Pancreas (tissue), 10 donors: ENCODE measurements around the gene YY1. TPM values are rescaled to one million over a fixed set of nuclear protein-coding genes. Genes with fewer than 3 reads are reported as not detected.

Experiments
- ATAC-seq, 4 donors: fragments of 200-7000 bp; cut with Tn5 transposase; one replicate each; pipeline versions ENCODE4 v1.8.0 to v1.9.1; 2020; ENCODE audit warnings: mild to moderate bottlenecking in 4 of 4, moderate library complexity in 4 of 4
- DNase-seq, 6 donors: peaks; one replicate each; pipeline ENCODE4 v3.0.0-alpha.2; 2020
- FAIRE-seq: peaks from 2 replicates; lab custom pipeline; 2012; peaks lifted over from hg19 to GRCh38; lab: Jason Lieb, UNC
- H3K27ac ChIP-seq, 4 donors: fragments of 200-600 bp; sonication (generic); 1 replicate in 3 of 4; 2 replicates in 1 of 4; pipeline versions ENCODE4 v1.5.0 to v1.8.0; 2020
- H3K27me3 ChIP-seq, 4 donors: fragments of 200-600 bp; one replicate each; pipeline ENCODE4 v1.8.0; 2021
- H3K36me3 ChIP-seq, 3 donors: fragments of 200-600 bp; sonication (generic) in 1 of 3; one replicate each; pipeline versions ENCODE4 v1.5.0 to v1.8.0; 2020 to 2021
- H3K4me1 ChIP-seq, 3 donors: fragments of 200-600 bp; one replicate each; pipeline ENCODE4 v1.8.0; 2021
- H3K4me3 ChIP-seq, 4 donors: fragments of 200-600 bp; sonication (generic) in 2 of 4; one replicate each; pipeline versions ENCODE4 v1.5.0 to v1.8.0; 2020 to 2021
- H3K9me3 ChIP-seq, 4 donors: fragments of 200-600 bp; one replicate each; pipeline ENCODE4 v1.8.0; 2021
- CTCF ChIP-seq, 4 donors: fragments of 200-600 bp; sonication (generic) in 3 of 4; IDR thresholded peaks; one replicate each; pipeline versions ENCODE4 v1.5.0 to v1.8.0; 2021; ENCODE audit warnings: antibody characterized with exemption in 4 of 4
- WGBS, 2 donors: extraction: QIAGEN DNeasy Blood & Tissue Kit; methylation state at CpG; one replicate each; pipeline ENCODE4 v1.1.7; 2013; 5-methylcytosine and 5-hydroxymethylcytosine counted together
- intact Hi-C, 3 donors: fragments of 100-400 bp; cut with DNase I; formaldehyde crosslinking; loops; one replicate each; pipeline versions ENCODE4 v1.11.1 to v1.14.2; 2022
- polyA plus RNA-seq, 2 donors: library from polyadenylated mRNA; stranded (reverse); fragments of 200-250 nt; gene quantifications; one replicate each; pipeline ENCODE4 v1.2.3, GENCODE V29; 2013
- total RNA-seq, 6 donors: library from RNA; stranded (reverse); fragmentation: NEBNext Ultra II Directional in 4 of 6; extraction: Animal tissue kit (Norgen Biotek cat#: 25700) in 4 of 6; gene quantifications; one replicate each; pipeline versions ENCODE4 v1.2.1 to v1.2.4, GENCODE V29; 2021 to 2023
- donor health status: healthy with polysubstance abuse.
- donor health status: DM: no; HTN: no; CAD: no; lungs with moderate emphysema.
- donor health status: DM: no; HTN: no; CAD: no.
- donor health status: control.
- donor health status: control.
- donor health status: Bipolar disorder and iron deficiency.
- donor health status: DM: yes; HTN: yes; CAD: no.
- donor health status: DM: no; HTN: no; CAD: no.
- donor health status: DM: no; HTN: no; CAD: no.
- donor health status: DM: yes; HTN: yes; CAD: no.

The YY1 gene
- total and polyA plus RNA-seq, 8 donors, result 10.5 to 38.7 (median 24.1) TPM

- Histone ChIP-seq H3K27me3 (no peaks in the 10 kb centered on the region), H3K4me3 (peak overlapping the region; percentile 93 to 100 (median 98)), H3K27ac (peak overlapping the region; percentile 92 to 98 (median 96)), H3K4me1 (peaks cover 7 to 29% (median 22%) of the 10 kb centered on the region in 3 donors), H3K36me3 (no peaks in the 10 kb centered on the region), H3K9me3 (no peaks in the 10 kb centered on the region)
- no peak for TF ChIP-seq CTCF (IDR thresholded peaks at IDR 0.05)
- intact Hi-C loops, result no loop called here
- DNase-seq (peak; percentile 46 to 78 (median 60)), FAIRE-seq (no peak), ATAC-seq (peak; percentile 11 to 43 (median 12))
- 0 to 1% methylated on average over 46 to 64 of the region's 64 CpGs for WGBS, 2 donors
Observed at GRCh38 chr14:100237735-100238418, 1.1 kb upstream of the YY1 start.

- TF ChIP-seq CTCF (IDR thresholded peaks at IDR 0.05), result no peak
- ATAC-seq (no peak), FAIRE-seq (no peak), DNase-seq (peak; percentile 44 to 87 (median 64))
- WGBS, 2 donors, result 0% methylated on average over 47 to 93 of the region's 93 CpGs
- Histone ChIP-seq H3K36me3 (no peaks in the 10 kb centered on the region), H3K4me1 (peaks cover 7 to 37% (median 22%) of the 10 kb centered on the region in 3 donors), H3K27ac (peak overlapping the region; percentile 73 to 98 (median 96)), H3K9me3 (no peaks in the 10 kb centered on the region), H3K4me3 (peak overlapping the region; percentile 88 to 100 (median 98)), H3K27me3 (no peaks in the 10 kb centered on the region)
- intact Hi-C loops, result no loop called here
Observed at GRCh38 chr14:100239211-100239839, 381 bp downstream of the YY1 start.

DNA sequence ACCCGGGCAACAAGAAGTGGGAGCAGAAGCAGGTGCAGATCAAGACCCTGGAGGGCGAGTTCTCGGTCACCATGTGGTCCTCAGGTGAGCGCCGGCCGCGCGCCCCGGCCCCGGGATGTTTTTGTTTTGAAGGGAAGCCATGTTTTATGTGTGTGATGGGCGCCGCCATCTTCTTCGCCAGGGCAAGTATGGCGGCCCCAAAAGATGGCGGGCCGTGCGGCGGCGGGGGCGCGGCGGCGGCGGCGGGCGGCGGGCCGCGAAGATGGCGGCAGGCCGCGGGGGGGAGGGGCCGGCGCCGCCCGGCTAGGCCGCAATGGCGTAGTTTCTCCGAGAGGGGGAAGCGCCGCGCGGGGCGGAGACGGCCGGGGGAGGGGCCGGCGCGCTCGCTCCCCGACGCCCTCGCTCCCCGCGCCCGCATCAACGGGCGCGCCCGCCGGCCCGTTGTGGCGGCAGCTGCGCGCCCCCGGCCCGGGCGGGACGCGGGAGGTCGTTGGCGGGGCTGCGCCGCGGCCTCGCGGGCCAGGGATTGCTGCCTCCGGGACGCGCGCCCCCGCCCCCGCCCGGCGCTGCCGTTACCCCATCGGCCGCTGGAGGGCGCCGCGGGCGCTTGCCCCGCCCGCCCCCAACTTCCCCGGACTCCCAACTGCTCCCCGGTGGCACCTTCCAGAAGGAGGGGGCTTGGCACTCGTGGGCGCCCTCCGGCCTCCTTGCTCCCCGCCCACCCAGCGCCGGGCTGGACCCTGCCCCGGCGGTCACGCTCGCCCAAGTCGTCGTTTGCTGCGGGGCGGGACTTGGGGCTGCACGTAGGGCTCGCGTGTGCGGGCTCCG lies 1.1 kb downstream of the YY1 start:
- peak; percentile 57 to 77 (median 66) for ATAC-seq
- H3K9me3 ChIP-seq, result no peaks in the 10 kb centered on the region
- H3K27ac ChIP-seq, result peak overlapping the region; percentile 89 to 98 (median 96)
- no peak for FAIRE-seq
- H3K4me1 ChIP-seq, result peaks cover 7 to 41% (median 27%) of the 10 kb centered on the region in 3 donors
- H3K36me3 ChIP-seq, result no peaks in the 10 kb centered on the region
- intact Hi-C loops, result no loop called here
- peak; percentile 35 to 59 (median 45) for TF ChIP-seq CTCF (IDR thresholded peaks at IDR 0.05)
- WGBS, 2 donors, result 1% methylated on average over 41 to 115 of the region's 115 CpGs
- no peaks in the 10 kb centered on the region for H3K27me3 ChIP-seq
- H3K4me3 ChIP-seq, result peak overlapping the region; percentile 88 to 100 (median 98)
- peak; percentile 83 to 93 (median 91) for DNase-seq

- Histone ChIP-seq H3K9me3 (no peaks in the 10 kb centered on the region), H3K4me1 (peaks cover 7 to 47% (median 33%) of the 10 kb centered on the region in 3 donors), H3K36me3 (no peaks in the 10 kb centered on the region), H3K27ac (peak overlapping the region; percentile 75 to 95 (median 92)), H3K27me3 (no peaks in the 10 kb centered on the region), H3K4me3 (peak overlapping the region; percentile 27 to 97 (median 44))
- ATAC-seq (no peak), DNase-seq (no peak), FAIRE-seq (peak; percentile 75)
- TF ChIP-seq CTCF (IDR thresholded peaks at IDR 0.05), result no peak
- intact Hi-C loops, result no loop called here
- 0 to 1% methylated on average over 13 of the region's 13 CpGs for WGBS, 2 donors
Observed at GRCh38 chr14:100240668-100241032, 1.7 kb downstream of the YY1 start.
